ENCODE results near the gene TASP1.

Gene TASP1

DNA sequence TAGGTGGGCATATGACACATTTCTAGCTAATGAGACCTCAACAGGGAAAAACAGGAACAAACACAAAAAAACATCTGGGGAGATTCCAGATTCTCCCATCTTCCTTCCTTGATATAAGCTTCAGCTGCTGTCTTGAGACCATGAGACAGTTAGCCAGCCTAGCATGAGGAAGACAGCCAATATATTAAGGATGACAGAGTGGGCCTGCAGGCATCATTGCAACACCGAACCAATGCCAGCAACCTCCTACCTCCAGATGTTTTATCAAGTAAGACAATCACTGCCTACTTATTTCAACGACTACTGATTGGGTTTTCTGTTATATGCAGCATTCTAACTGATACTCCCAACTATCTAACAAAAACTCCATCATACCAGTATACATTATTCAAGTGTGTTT lies 298.6 kb downstream of the TASP1 start:
- DNase-seq: no peak
